HG02938 (cell line): Measurements from ENCODE around the gene PRKCA.

Experiments used
- ATAC-seq: cut with Tn5 transposase; IDR thresholded peaks from one replicate; pipeline ENCODE4 v1.9.1; 2021; ENCODE audit warnings: mild to moderate bottlenecking, moderate library complexity; ENCODE audit not compliant: unreplicated experiment

Gene PRKCA

GRCh38 chr17:66782851-66783250 lies 480.4 kb downstream of the PRKCA start:
- ATAC-seq, result no peak

GRCh38 chr17:66783656-66784381 lies 481.4 kb downstream of the PRKCA start:
- no peak for ATAC-seq

GRCh38 chr17:66784621-66785364 lies 482.4 kb downstream of the PRKCA start:
- ATAC-seq, result no peak

GRCh38 chr17:66786107-66786506 lies 483.7 kb downstream of the PRKCA start:
- no peak for ATAC-seq

GRCh38 chr17:66787914-66788313 lies 485.5 kb downstream of the PRKCA start:
- no peak for ATAC-seq

- no peak for ATAC-seq
Observed at GRCh38 chr17:66789093-66789492, 486.7 kb downstream of the PRKCA start.

- ATAC-seq, result no peak
Observed at GRCh38 chr17:66789961-66790437, 487.6 kb downstream of the PRKCA start.

- no peak for ATAC-seq
Observed at GRCh38 chr17:66790501-66791061, 488.2 kb downstream of the PRKCA start.

GRCh38 chr17:66791347-66791746 lies 488.9 kb downstream of the PRKCA start:
- ATAC-seq, result no peak

- ATAC-seq, result no peak
Observed at GRCh38 chr17:66793814-66794213, 491.4 kb downstream of the PRKCA start.

- no peak for ATAC-seq
Observed at GRCh38 chr17:66795486-66795885, 493.1 kb downstream of the PRKCA start.

GRCh38 chr17:66799849-66800537 lies 497.6 kb downstream of the PRKCA start:
- ATAC-seq, result no peak

- no peak for ATAC-seq
Observed at GRCh38 chr17:66803474-66803951, 501.1 kb downstream of the PRKCA start.

GRCh38 chr17:66805567-66805966 lies 503.2 kb downstream of the PRKCA start:
- no peak for ATAC-seq

GRCh38 chr17:66807182-66807581 lies 504.8 kb downstream of the PRKCA start:
- ATAC-seq, result no peak

GRCh38 chr17:66809408-66809807 lies 507.0 kb downstream of the PRKCA start:
- ATAC-seq, result no peak

GRCh38 chr17:66810951-66811682 lies 508.7 kb downstream of the PRKCA start:
- ATAC-seq, result no peak

- ATAC-seq, result no peak
Observed at GRCh38 chr17:66811683-66812054, 509.3 kb downstream of the PRKCA start.

GRCh38 chr17:66812571-66812970 lies 510.2 kb downstream of the PRKCA start:
- ATAC-seq, result no peak

- ATAC-seq, result no peak
Observed at GRCh38 chr17:66813296-66813695, 510.9 kb downstream of the PRKCA start.

GRCh38 chr17:66814026-66814425 lies 511.6 kb downstream of the PRKCA start:
- ATAC-seq, result no peak
